ENCODE measurements around the gene MFSD6.

MFSD6 gene

GRCh38 chr2:190526105-190526750 lies 118.1 kb downstream of the MFSD6 start:
- no peaks in the 10 kb centered on the region for H3K27me3 ChIP-seq (ENCODE audit: control insufficient read depth, insufficient read depth, low read length, poor library complexity, severe bottlenecking)
- H3K4me3 ChIP-seq (ENCODE audit: insufficient read depth, low read depth, low read length), result no peak overlapping the region
- no peaks in the 10 kb centered on the region for H3K36me3 ChIP-seq (ENCODE audit: control insufficient read depth, insufficient read depth, low read length)
- no peaks in the 10 kb centered on the region for H3K4me1 ChIP-seq (ENCODE audit: control insufficient read depth, insufficient read depth, low read length)
- 96 to 99% methylated on average over 3 to 4 of the region's 4 CpGs for whole genome bisulfite sequencing, 2 experiments
- no peaks in the 10 kb centered on the region for H3K9me3 ChIP-seq (ENCODE audit: control insufficient read depth, low read length)
- no peak overlapping the region for H3K27ac ChIP-seq (ENCODE audit: insufficient read depth, low read depth, low read length, poor library complexity, severe bottlenecking)

- no peak overlapping the region for H3K4me3 ChIP-seq (ENCODE audit: insufficient read depth, low read depth, low read length)
- H3K9me3 ChIP-seq (ENCODE audit: control insufficient read depth, low read length), result no peaks in the 10 kb centered on the region
- no peaks in the 10 kb centered on the region for H3K4me1 ChIP-seq (ENCODE audit: control insufficient read depth, insufficient read depth, low read length)
- H3K27me3 ChIP-seq (ENCODE audit: control insufficient read depth, insufficient read depth, low read length, poor library complexity, severe bottlenecking), result no peaks in the 10 kb centered on the region
- H3K36me3 ChIP-seq (ENCODE audit: control insufficient read depth, insufficient read depth, low read length), result no peaks in the 10 kb centered on the region
- no peak overlapping the region for H3K27ac ChIP-seq (ENCODE audit: insufficient read depth, low read depth, low read length, poor library complexity, severe bottlenecking)
- WGBS, 2 experiments, result 92 to 100% methylated on average over 3 to 4 of the region's 4 CpGs
Measured at GRCh38 chr2:190527214-190527613, 119.1 kb downstream of the MFSD6 start.

GRCh38 chr2:190527918-190528317 lies 119.8 kb downstream of the MFSD6 start:
- no peak overlapping the region for H3K4me3 ChIP-seq (ENCODE audit: insufficient read depth, low read depth, low read length)
- no peak overlapping the region for H3K27ac ChIP-seq (ENCODE audit: insufficient read depth, low read depth, low read length, poor library complexity, severe bottlenecking)
- H3K4me1 ChIP-seq (ENCODE audit: control insufficient read depth, insufficient read depth, low read length), result no peaks in the 10 kb centered on the region
- H3K9me3 ChIP-seq (ENCODE audit: control insufficient read depth, low read length), result no peaks in the 10 kb centered on the region
- no peaks in the 10 kb centered on the region for H3K36me3 ChIP-seq (ENCODE audit: control insufficient read depth, insufficient read depth, low read length)
- no peaks in the 10 kb centered on the region for H3K27me3 ChIP-seq (ENCODE audit: control insufficient read depth, insufficient read depth, low read length, poor library complexity, severe bottlenecking)

- 79 to 82% methylated on average over 1 of the region's 1 CpG for WGBS, 2 experiments
- H3K4me1 ChIP-seq (ENCODE audit: control insufficient read depth, insufficient read depth, low read length), result no peaks in the 10 kb centered on the region
Measured at GRCh38 chr2:190528521-190529001, 120.4 kb downstream of the MFSD6 start.

GRCh38 chr2:190529486-190530247 lies 121.5 kb downstream of the MFSD6 start:
- Histone ChIP-seq H3K4me3 (ENCODE audit: insufficient read depth, low read depth, low read length) (no peak overlapping the region), H3K36me3 (ENCODE audit: control insufficient read depth, insufficient read depth, low read length) (no peaks in the 10 kb centered on the region), H3K4me1 (ENCODE audit: control insufficient read depth, insufficient read depth, low read length) (no peaks in the 10 kb centered on the region), H3K27ac (ENCODE audit: insufficient read depth, low read depth, low read length, poor library complexity, severe bottlenecking) (no peak overlapping the region), H3K27me3 (ENCODE audit: control insufficient read depth, insufficient read depth, low read length, poor library complexity, severe bottlenecking) (no peaks in the 10 kb centered on the region), H3K9me3 (ENCODE audit: control insufficient read depth, low read length) (no peaks in the 10 kb centered on the region)
- WGBS, 2 experiments, result 89 to 96% methylated on average over 3 of the region's 3 CpGs

More at GRCh38 chr2:190528521-190529001, 120.4 kb downstream of the MFSD6 start:
- Histone ChIP-seq H3K9me3 (ENCODE audit: control insufficient read depth, low read length) (no peaks in the 10 kb centered on the region), H3K36me3 (ENCODE audit: control insufficient read depth, insufficient read depth, low read length) (no peaks in the 10 kb centered on the region), H3K27ac (ENCODE audit: insufficient read depth, low read depth, low read length, poor library complexity, severe bottlenecking) (no peak overlapping the region), H3K4me3 (ENCODE audit: insufficient read depth, low read depth, low read length) (no peak overlapping the region), H3K27me3 (ENCODE audit: control insufficient read depth, insufficient read depth, low read length, poor library complexity, severe bottlenecking) (no peaks in the 10 kb centered on the region)

- Histone ChIP-seq H3K9me3 (ENCODE audit: control insufficient read depth, low read length) (no peaks in the 10 kb centered on the region), H3K4me1 (ENCODE audit: control insufficient read depth, insufficient read depth, low read length) (no peaks in the 10 kb centered on the region), H3K27me3 (ENCODE audit: control insufficient read depth, insufficient read depth, low read length, poor library complexity, severe bottlenecking) (no peaks in the 10 kb centered on the region), H3K36me3 (ENCODE audit: control insufficient read depth, insufficient read depth, low read length) (no peaks in the 10 kb centered on the region), H3K4me3 (ENCODE audit: insufficient read depth, low read depth, low read length) (no peak overlapping the region), H3K27ac (ENCODE audit: insufficient read depth, low read depth, low read length, poor library complexity, severe bottlenecking) (no peak overlapping the region)
- WGBS, 2 experiments, result 86% methylated on average over 6 of the region's 6 CpGs
Measured at GRCh38 chr2:190530248-190530900, 122.2 kb downstream of the MFSD6 start.

- Histone ChIP-seq H3K9me3 (ENCODE audit: control insufficient read depth, low read length) (no peaks in the 10 kb centered on the region), H3K4me1 (ENCODE audit: control insufficient read depth, insufficient read depth, low read length) (peaks cover 12% of the 10 kb centered on the region), H3K27ac (ENCODE audit: insufficient read depth, low read depth, low read length, poor library complexity, severe bottlenecking) (no peak overlapping the region), H3K4me3 (ENCODE audit: insufficient read depth, low read depth, low read length) (no peak overlapping the region), H3K27me3 (ENCODE audit: control insufficient read depth, insufficient read depth, low read length, poor library complexity, severe bottlenecking) (no peaks in the 10 kb centered on the region), H3K36me3 (ENCODE audit: control insufficient read depth, insufficient read depth, low read length) (no peaks in the 10 kb centered on the region)
- 94 to 97% methylated on average over 4 of the region's 4 CpGs for WGBS, 2 experiments
Measured at GRCh38 chr2:190532581-190532980, 124.4 kb downstream of the MFSD6 start.

- 90 to 91% methylated on average over 8 of the region's 10 CpGs for WGBS, 2 experiments
- no peaks in the 10 kb centered on the region for H3K36me3 ChIP-seq (ENCODE audit: control insufficient read depth, insufficient read depth, low read length)
- H3K4me3 ChIP-seq (ENCODE audit: insufficient read depth, low read depth, low read length), result peak overlapping the region; percentile 46
- no peaks in the 10 kb centered on the region for H3K27me3 ChIP-seq (ENCODE audit: control insufficient read depth, insufficient read depth, low read length, poor library complexity, severe bottlenecking)
- H3K4me1 ChIP-seq (ENCODE audit: control insufficient read depth, insufficient read depth, low read length), result peaks cover 12% of the 10 kb centered on the region
- H3K9me3 ChIP-seq (ENCODE audit: control insufficient read depth, low read length), result no peaks in the 10 kb centered on the region
- H3K27ac ChIP-seq (ENCODE audit: insufficient read depth, low read depth, low read length, poor library complexity, severe bottlenecking), result no peak overlapping the region
Measured at GRCh38 chr2:190533175-190533967, 125.2 kb downstream of the MFSD6 start.

- H3K4me3 ChIP-seq (ENCODE audit: insufficient read depth, low read depth, low read length), result peak overlapping the region; percentile 46
- 62 to 64% methylated on average over 13 of the region's 13 CpGs for WGBS, 2 experiments
- no peaks in the 10 kb centered on the region for H3K27me3 ChIP-seq (ENCODE audit: control insufficient read depth, insufficient read depth, low read length, poor library complexity, severe bottlenecking)
- peaks cover 12% of the 10 kb centered on the region for H3K4me1 ChIP-seq (ENCODE audit: control insufficient read depth, insufficient read depth, low read length)
- no peaks in the 10 kb centered on the region for H3K9me3 ChIP-seq (ENCODE audit: control insufficient read depth, low read length)
- H3K36me3 ChIP-seq (ENCODE audit: control insufficient read depth, insufficient read depth, low read length), result no peaks in the 10 kb centered on the region
- H3K27ac ChIP-seq (ENCODE audit: insufficient read depth, low read depth, low read length, poor library complexity, severe bottlenecking), result peak overlapping the region; percentile 81
Measured at GRCh38 chr2:190533968-190534309, 125.8 kb downstream of the MFSD6 start.
